GM19438 (cell line): ENCODE data around the gene NPIPB9.
"Not testable (repeated sequence)": the region's sequence is repeated elsewhere in the genome, so short reads cannot be mapped to it uniquely, and the experiment has no call there.

ENCODE experiments used
- ATAC-seq: cut with Tn5 transposase; IDR thresholded peaks from one replicate; pipeline ENCODE4 v1.9.1; 2021; ENCODE audit warnings: low read depth; ENCODE audit not compliant: unreplicated experiment

Gene NPIPB9

GRCh38 chr16:28751487-28751886 lies at the start of gene NPIPB9:
NPIPB9 (plus strand) TSS chr16:28751787.
- not testable (repeated sequence) for ATAC-seq

- not testable (repeated sequence) for ATAC-seq
Observed at GRCh38 chr16:28704246-28704645, 47.3 kb upstream of the NPIPB9 start.

- ATAC-seq, result peak; percentile 97
Observed at GRCh38 chr16:28711220-28712083, 40.1 kb upstream of the NPIPB9 start, which contains the start of gene EIF3C. EIF3C (plus strand) TSS chr16:28711464; CDS start chr16:28711687, 223 bp downstream.

- not testable (repeated sequence) for ATAC-seq
Observed at GRCh38 chr16:28722852-28723650, 28.5 kb upstream of the NPIPB9 start.

- ATAC-seq, result not testable (repeated sequence)
Observed at GRCh38 chr16:28731253-28731652, 20.3 kb upstream of the NPIPB9 start.

GRCh38 chr16:28732455-28733124 lies 19.0 kb upstream of the NPIPB9 start:
- not testable (repeated sequence) for ATAC-seq

- not testable (repeated sequence) for ATAC-seq
Observed at GRCh38 chr16:28739787-28740186, 11.8 kb upstream of the NPIPB9 start.

- not testable (repeated sequence) for ATAC-seq
Observed at GRCh38 chr16:28740631-28741030, 11.0 kb upstream of the NPIPB9 start.

- ATAC-seq, result not testable (repeated sequence)
Observed at GRCh38 chr16:28741295-28741694, 10.3 kb upstream of the NPIPB9 start.

GRCh38 chr16:28746618-28747350 lies 4.8 kb upstream of the NPIPB9 start:
- not testable (repeated sequence) for ATAC-seq

GRCh38 chr16:28749997-28750465 lies 1.6 kb upstream of the NPIPB9 start:
- ATAC-seq, result peak; percentile 95

GRCh38 chr16:28750469-28751067 lies 1.0 kb upstream of the NPIPB9 start:
- ATAC-seq, result peak; percentile 58

- ATAC-seq, result not testable (repeated sequence)
Observed at GRCh38 chr16:28781697-28782096, 30.1 kb downstream of the NPIPB9 start.

GRCh38 chr16:28782357-28782756 lies 30.8 kb downstream of the NPIPB9 start:
- ATAC-seq, result not testable (repeated sequence)

- ATAC-seq, result not testable (repeated sequence)
Observed at GRCh38 chr16:28802235-28803019, 50.8 kb downstream of the NPIPB9 start.

GRCh38 chr16:28807445-28808120 lies 56.0 kb downstream of the NPIPB9 start:
- not testable (repeated sequence) for ATAC-seq

GRCh38 chr16:28820016-28820415 lies 68.4 kb downstream of the NPIPB9 start:
- ATAC-seq, result no peak

GRCh38 chr16:28820546-28820945 lies 69.0 kb downstream of the NPIPB9 start:
- ATAC-seq, result not testable (repeated sequence)
